ENCODE data around the gene MOB3A. TPM values are rescaled to one million over a fixed set of nuclear protein-coding genes. Genes with fewer than 3 reads are reported as not detected.

MOB3A gene
- total and polyA plus RNA-seq, 2 of the 8 experiments (the other 6 are each of a cell fraction or from before 2014, with no cell fraction given): 9.2 to 9.6 TPM

DNA sequence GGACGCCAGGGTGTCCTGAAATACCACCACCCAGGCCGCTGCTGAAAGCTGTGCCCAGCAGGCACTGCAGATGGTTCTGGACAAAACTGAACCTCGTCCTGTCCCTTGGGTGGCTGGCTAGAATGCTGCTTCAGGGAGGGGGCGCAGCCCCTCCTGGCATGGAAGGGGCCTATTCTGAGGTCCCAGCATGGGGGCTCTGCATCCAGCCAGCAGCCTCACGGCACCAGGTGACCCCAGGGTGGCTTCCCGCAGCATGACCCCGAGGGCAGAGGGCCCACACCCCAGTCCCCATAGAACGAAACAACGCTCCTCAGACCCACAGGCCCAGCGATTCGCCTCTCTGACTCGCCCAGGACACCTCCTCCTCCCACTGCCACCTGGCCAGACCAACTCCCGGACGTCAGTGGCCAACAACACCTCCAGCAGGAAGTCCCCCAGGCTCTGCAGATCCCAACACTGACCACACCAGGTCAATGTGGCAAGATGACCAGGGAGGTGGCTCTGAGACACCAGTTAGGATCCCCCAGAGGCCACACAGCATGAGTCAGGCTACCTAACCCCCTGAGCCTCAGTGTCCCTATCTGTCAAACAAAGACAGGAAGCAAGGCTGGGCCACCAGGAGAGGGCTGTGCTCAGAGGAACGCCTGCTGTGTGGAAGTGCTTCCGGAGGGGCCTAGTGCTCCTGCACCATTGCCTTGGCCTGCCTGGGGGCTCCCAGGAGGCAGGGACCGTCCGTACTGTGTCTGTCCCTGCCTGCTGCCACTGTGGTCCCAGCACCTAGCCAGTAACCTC is 51.2 kb downstream of the MOB3A start (continued):
- TF ChIP-seq, protein P1, sequence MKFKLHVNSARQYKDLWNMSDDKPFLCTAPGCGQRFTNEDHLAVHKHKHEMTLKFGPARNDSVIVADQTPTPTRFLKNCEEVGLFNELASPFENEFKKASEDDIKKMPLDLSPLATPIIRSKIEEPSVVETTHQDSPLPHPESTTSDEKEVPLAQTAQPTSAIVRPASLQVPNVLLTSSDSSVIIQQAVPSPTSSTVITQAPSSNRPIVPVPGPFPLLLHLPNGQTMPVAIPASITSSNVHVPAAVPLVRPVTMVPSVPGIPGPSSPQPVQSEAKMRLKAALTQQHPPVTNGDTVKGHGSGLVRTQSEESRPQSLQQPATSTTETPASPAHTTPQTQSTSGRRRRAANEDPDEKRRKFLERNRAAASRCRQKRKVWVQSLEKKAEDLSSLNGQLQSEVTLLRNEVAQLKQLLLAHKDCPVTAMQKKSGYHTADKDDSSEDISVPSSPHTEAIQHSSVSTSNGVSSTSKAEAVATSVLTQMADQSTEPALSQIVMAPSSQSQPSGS (IDR thresholded peaks at IDR 0.05; ENCODE audit: low read length): no peak

Data from H1 (cell line).